Measurements from ENCODE around the gene RNF17.
"Not testable (repeated sequence)": the region's sequence is repeated elsewhere in the genome, so short reads cannot be mapped to it uniquely, and the experiment has no call there.

RNF17 gene, protein sequence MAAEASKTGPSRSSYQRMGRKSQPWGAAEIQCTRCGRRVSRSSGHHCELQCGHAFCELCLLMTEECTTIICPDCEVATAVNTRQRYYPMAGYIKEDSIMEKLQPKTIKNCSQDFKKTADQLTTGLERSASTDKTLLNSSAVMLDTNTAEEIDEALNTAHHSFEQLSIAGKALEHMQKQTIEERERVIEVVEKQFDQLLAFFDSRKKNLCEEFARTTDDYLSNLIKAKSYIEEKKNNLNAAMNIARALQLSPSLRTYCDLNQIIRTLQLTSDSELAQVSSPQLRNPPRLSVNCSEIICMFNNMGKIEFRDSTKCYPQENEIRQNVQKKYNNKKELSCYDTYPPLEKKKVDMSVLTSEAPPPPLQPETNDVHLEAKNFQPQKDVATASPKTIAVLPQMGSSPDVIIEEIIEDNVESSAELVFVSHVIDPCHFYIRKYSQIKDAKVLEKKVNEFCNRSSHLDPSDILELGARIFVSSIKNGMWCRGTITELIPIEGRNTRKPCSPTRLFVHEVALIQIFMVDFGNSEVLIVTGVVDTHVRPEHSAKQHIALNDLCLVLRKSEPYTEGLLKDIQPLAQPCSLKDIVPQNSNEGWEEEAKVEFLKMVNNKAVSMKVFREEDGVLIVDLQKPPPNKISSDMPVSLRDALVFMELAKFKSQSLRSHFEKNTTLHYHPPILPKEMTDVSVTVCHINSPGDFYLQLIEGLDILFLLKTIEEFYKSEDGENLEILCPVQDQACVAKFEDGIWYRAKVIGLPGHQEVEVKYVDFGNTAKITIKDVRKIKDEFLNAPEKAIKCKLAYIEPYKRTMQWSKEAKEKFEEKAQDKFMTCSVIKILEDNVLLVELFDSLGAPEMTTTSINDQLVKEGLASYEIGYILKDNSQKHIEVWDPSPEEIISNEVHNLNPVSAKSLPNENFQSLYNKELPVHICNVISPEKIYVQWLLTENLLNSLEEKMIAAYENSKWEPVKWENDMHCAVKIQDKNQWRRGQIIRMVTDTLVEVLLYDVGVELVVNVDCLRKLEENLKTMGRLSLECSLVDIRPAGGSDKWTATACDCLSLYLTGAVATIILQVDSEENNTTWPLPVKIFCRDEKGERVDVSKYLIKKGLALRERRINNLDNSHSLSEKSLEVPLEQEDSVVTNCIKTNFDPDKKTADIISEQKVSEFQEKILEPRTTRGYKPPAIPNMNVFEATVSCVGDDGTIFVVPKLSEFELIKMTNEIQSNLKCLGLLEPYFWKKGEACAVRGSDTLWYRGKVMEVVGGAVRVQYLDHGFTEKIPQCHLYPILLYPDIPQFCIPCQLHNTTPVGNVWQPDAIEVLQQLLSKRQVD (N-terminal part only)

GRCh38 chr13:24763596-24764275, at the start of gene RNF17:
Gene RNF17, plus strand, starts transcription at chr13:24764169. Its CDS starts 35 bp downstream, at chr13:24764204.
- no peak for DNase-seq (ENCODE audit: low spot score)

- no peak for DNase-seq (ENCODE audit: low spot score)
Measured at GRCh38 chr13:24716011-24716410, 48.0 kb upstream of the RNF17 start.

GRCh38 chr13:24716446-24716845, 47.5 kb upstream of the RNF17 start:
- no peak for DNase-seq (ENCODE audit: low spot score)

DNA sequence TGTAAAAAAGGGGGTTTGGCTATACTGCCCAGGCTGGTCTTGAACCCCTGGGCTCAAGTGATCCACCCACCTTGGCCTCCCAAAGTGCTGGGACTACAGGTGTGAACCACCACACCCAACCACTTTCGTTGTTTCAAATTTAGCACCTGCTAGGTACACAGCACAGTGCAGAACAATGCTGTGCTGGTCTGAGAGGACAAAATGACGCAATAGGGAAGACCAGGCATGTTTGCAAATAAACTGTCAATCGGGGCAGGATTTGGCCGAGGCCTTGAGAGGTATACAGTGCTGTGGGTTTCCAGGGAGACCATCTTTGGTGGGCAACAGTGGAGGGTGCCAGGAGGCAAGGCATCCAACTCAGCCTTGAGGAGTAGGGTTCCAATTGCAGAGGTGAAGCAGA, 46.8 kb upstream of the RNF17 start:
- DNase-seq (ENCODE audit: low spot score): no peak

DNA sequence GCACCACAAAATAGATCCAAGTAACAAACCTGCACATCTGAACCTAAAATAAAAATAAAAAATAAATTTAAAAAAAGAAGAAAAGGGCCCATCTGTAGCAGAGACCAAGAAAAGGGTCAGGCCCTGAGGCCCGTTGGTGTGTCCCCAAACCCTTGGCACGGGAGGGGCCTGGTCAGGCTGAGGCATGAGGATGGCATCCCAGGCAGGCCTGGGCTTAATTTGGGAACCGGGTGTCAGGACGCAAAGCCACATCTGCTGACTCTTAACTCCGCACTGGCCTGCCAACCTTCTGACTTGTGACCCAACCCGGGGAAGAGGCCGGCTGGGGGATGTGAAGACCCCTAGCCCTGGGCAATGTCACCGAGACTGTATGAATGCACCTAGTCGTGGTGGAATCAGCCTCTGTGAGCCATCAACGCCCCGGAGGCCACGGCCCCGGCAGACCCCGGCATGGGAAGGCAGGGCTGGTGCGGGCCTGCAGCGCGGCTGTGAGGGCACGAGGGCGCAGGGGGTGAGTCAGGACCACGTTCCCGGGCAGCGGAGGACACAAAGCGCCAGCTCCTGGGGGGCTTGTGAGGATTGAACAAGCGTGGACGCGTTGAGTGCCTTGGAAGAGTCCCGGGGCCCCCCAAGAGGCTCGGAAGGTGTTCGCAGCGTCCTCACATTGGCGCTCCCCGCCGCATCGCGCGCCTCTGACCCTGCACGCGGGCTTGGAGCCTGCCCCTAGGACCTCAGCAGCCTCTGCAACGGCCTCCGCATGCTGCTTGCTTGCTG, 45.6 kb upstream of the RNF17 start:
- DNase-seq (ENCODE audit: low spot score): no peak

DNA sequence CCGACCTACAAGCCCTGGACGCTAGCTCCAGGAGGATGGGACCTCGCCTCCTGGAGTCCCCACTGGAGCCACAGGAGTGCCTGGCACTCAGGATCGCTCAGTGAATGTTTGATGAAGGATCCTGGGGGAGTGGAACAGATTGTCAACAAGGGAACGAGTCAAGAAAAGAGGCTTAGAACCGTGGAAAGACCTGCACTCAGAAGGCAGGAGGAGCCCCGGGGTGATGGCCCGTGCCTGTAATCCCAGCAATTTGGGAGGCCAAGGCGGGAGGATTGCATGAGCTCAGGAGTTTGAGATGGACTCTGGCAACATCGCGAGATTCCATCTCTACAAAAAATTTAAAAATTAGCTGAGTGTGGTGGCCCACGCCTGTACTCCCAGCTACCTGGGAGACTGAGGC, 44.8 kb upstream of the RNF17 start:
- no peak for DNase-seq (ENCODE audit: low spot score)

GRCh38 chr13:24723206-24723605, 40.8 kb upstream of the RNF17 start:
- DNase-seq (ENCODE audit: low spot score): no peak

GRCh38 chr13:24724714-24725113, 39.3 kb upstream of the RNF17 start:
- DNase-seq (ENCODE audit: low spot score): no peak

DNA sequence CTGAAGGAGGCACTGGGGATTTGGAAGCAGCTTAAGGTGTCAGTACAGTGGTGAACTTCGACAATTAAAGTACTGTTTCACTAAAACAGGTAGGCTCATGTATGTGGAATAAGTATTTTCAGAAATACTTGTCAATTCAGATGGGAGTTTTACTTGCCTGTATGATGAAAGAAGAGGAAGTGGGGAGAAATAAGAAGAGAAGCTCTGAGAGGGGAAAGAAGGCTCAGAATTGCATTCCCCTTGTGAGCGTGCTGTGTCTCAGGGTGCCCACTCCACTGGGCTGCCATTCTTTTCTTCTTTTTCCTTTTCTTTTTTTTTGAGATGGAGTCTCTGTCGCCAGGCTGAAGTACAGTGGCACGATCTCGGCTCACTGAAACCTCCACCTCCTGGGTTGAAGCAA, 38.6 kb upstream of the RNF17 start:
- no peak for DNase-seq (ENCODE audit: low spot score)

GRCh38 chr13:24727731-24728601, 36.0 kb upstream of the RNF17 start:
- peak; percentile 91 for DNase-seq (ENCODE audit: low spot score)

DNA sequence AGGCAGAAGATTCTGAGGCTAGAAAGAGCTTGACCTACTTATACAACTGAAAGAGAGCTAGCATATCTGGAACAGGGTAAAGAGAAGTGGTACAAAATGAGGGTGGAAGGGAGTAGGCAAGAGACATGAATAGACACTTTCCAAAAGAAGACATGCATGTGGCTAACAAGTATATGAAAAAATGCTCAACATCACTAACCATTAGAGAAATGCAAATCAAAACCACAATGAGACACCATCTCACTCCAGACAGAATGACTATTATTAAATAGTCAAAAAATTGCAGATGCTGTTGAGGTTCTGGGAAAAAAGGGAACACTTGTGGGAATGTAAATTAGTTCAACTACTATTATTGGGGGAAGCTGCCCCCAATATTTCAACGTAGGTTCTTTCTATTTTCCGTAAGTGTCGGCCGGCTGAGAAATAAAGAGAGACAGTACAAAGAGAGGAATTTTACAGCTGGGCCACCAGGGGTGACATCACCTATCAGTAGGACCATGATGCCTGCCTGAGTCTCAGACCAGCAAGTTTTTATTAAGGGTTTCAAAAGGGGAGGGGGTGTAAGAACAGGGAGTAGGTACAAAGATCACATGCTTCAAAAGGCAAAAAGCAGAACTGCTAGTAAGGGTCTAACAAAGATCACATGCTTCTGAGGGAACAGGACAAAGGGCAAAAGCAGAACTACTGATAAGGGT, 32.9 kb upstream of the RNF17 start:
- not testable (repeated sequence) for DNase-seq (ENCODE audit: low spot score)

DNA sequence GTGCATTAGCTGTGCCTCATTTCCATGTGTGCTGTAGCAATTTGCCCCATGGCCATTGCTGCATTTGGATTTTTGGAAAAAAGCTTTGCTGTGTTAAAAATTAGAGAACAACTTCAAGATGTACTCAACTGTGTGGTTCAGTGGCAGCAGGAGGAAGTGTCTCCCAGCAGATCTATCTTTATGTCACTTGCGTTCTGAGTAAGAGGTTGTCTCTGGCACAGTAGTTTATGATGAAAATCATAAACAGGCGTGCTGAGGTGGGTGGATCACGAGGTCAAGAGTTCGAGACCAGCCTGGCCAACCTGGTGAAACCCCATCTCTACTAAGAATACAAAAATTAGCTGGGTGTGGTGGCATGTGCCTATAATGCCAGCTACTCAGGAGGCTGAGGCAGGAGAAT, 29.0 kb upstream of the RNF17 start:
- no peak for DNase-seq (ENCODE audit: low spot score)

DNA sequence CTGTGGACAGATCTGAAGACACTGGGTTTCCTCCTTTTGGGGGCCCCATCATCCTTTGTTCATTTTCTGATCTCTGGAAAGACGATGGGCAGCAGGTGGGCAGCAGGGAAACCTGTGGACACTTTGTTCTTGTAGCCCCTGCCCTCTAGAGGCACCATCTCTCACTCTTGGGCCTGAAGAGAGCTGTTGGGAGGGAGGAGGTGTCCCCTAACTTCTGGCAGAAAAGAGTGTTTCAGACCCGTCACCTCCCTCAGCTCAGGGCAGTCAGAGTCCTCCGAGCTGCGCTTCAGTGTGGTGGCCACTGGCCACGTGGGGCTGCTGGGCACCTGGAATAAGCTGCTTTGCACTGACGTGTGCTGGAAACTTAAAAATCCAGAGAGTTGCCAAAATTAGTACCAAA, 26.9 kb upstream of the RNF17 start:
- no peak for DNase-seq (ENCODE audit: low spot score)

DNA sequence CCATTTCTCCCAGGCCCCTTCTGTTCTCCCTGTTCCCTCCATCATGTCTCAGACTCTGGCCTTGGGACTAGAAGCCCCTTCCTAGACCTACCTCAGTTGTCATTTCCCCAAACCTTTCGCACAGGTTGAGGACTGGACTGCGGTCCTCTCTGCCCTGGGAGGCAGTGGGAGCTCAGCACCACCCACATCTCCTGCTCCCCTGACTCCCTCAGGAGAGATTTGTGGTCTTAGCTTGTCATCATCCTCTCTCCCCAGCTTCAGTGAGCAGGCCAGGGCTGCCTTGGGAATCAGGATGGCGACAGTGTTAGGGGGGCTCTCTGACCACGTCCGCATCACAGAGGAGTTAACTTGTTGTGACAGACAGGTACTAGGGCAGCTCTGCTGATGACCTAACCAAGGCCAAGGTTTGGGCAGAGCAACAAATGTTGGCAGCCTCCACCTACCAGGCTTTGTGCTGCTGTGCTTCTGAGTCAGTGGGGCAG, 25.6 kb upstream of the RNF17 start:
- DNase-seq (ENCODE audit: low spot score): no peak

DNA sequence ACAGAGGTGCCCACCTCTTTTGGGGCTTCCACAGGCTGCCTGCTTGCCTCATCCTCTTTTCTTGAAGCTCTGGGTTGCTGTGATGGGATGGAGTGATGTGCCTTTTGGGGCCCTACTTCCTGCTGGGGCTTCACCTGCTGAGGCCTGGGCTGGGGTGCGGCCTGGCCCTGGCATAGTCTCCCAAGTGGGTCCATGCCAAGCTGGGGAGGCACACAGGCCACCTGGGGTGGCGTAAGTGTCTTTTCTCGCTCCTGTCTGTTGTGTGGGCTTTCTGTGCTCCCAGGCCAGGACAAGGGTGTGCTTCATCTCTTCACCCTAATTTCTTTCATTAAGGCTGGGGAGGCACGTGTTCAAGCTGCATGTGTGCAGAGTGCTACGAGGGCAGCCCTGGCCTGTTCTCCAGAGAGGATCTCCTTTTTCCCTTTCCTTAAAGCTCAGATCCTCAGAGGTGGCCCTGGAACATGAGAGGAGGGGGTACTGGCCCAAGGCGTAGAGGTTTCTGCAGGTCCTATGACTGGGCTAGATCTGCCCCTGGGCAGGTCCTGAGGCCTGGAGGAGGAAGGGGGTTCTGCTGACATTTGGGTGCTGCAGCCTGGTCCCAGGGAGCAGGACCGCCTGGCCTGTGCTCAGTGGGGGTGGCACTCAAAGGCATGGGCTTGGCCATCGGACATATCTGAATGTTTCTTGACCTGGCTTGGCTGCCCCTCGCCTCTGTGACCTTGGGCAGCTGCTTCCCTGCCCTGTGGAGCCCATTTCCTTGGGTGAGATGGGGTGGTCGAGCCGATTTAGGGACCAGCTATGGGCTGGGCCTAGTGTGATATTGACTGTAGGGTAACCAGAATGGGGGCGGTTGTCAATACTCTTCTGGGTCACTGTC, 23.7 kb upstream of the RNF17 start:
- no peak for DNase-seq (ENCODE audit: low spot score)

DNA sequence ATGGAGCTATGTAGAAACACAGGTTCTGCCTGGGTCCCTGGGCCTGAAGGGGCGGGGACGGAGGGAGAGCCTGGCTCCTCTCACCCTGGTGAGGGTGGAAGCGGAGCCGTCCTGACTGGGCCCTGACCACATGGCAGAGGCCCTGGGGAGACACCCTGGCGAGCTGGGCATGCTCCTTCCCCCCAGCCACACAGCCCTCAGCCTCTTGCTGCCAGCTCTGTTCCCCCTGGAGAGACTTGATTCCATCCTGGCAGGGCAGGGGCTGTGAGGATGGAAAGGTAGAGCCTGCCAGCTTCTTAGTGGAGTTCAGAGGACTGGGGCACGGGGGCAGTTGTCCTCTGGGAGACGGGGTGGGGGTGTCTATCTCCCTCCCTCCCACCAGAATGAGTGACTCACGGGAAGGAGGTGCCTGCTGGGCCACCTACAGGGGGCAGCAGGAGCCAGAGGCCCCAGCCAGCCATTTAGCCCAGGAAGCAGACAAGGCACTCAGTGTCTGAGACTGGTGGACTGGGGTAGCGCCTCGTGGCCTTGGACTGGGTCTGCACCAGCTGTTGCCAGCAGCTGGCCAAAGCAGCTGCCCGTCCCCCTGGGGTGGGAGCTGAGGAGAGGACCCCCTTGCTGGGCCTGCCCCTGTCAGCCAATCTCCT, 22.8 kb upstream of the RNF17 start:
- DNase-seq (ENCODE audit: low spot score): no peak

DNA sequence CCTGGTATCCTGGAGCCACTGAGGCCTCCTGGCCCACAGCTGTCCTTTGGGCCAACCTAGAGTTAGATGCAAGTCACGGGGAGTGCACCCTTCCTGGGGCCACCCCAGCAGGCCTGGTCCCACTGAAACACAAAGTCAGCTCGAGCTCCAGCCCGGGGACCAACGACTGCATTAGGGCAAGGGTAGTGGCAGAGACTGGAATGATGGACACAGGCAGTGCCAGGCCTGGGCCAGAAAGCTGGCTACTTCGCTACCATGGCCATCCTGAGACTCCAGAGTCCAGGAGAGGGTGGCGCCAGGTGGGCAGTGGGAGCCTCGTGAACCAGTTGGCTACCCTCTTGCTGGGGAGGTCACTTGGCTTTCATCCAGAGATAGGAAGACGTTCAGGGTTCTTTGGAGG, 22.2 kb upstream of the RNF17 start:
- DNase-seq (ENCODE audit: low spot score): no peak

DNA sequence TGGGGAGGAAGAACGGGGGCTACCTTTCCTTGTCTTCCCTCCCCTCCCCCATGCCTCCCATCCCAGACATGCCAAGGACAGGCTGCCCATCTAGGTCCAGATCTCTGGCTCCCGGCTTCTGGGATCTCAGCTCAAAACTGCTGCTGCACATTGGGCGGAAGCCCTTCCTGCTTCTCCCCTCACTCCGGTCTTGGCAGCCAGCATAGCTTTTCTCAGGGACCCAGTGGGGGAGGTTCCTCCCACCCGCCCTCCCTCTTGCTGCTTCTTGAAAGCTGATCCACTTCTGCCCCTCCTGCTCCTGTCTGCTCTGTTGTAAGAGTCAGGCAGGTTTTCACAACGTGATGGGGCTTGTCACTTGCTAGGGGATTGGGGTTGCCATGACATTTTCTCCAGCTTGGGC, 21.7 kb upstream of the RNF17 start:
- no peak for DNase-seq (ENCODE audit: low spot score)

Data from AG08396 (cell line).